Thyroid gland (tissue), 4 donors: ENCODE measurements around the gene FAM118A. TPM values are rescaled to one million over a fixed set of nuclear protein-coding genes. Genes with fewer than 3 reads are reported as not detected.
"Not testable (repeated sequence)": the region's sequence is repeated elsewhere in the genome, so short reads cannot be mapped to it uniquely, and the experiment has no call there.

ENCODE experiments used
- DNase-seq, 2 donors: peaks; one replicate each; pipeline ENCODE4 v3.0.0-alpha.2; 2019
- H3K27ac ChIP-seq, 3 donors: fragments of 200-600 bp; sonication (generic); 1 replicate in 2 of 3; 2 replicates in 1 of 3; pipeline ENCODE4 v1.5.1; 2016 to 2019; ENCODE audit warnings: mild to moderate bottlenecking in 1 of 3, moderate library complexity in 1 of 3
- H3K27me3 ChIP-seq: fragments of 200-600 bp; sonication (generic); one replicate; pipeline ENCODE4 v1.5.1; 2019
- H3K36me3 ChIP-seq, 2 donors: fragments of 200-600 bp; sonication (generic); one replicate each; pipeline ENCODE4 v1.5.1; 2016 to 2019
- H3K4me1 ChIP-seq, 2 donors: fragments of 200-600 bp; sonication (generic); one replicate each; pipeline ENCODE4 v1.5.1; 2017 to 2019
- H3K4me3 ChIP-seq, 3 donors: fragments of 200-600 bp; sonication (generic); replicated peaks in 1 of 3; 1 replicate in 2 of 3; 2 replicates in 1 of 3; pipeline ENCODE4 v1.5.1; 2016; ENCODE audit warnings: mild to moderate bottlenecking in 1 of 3
- H3K9me3 ChIP-seq: fragments of 200-600 bp; sonication (generic); one replicate; pipeline ENCODE4 v1.5.1; 2017
- CTCF ChIP-seq, 6 experiments: fragments of 200-600 bp in 3 of 6; fragments of 450-650 bp in 3 of 6; sonication (generic) in 3 of 6; IDR thresholded peaks; one replicate each; pipeline ENCODE4 v1.5.1; 2016 to 2019; ENCODE audit warnings: antibody characterized with exemption in 6 of 6, mild to moderate bottlenecking in 2 of 6, inconsistent platforms in 1 of 6, moderate library complexity in 1 of 6
- POLR2A ChIP-seq, 2 donors: fragments of 450-650 bp; IDR thresholded peaks; one replicate each; pipeline ENCODE4 v1.6.1; 2017; ENCODE audit warnings: antibody characterized with exemption in 2 of 2, mild to moderate bottlenecking in 2 of 2, moderate library complexity in 1 of 2
- WGBS, 2 donors: methylation state at CpG; one replicate each; pipeline ENCODE4 v1.1.5; 2017; 5-methylcytosine and 5-hydroxymethylcytosine counted together
- intact Hi-C: fragments of 100-400 bp; cut with DNase I; formaldehyde crosslinking; loops from one replicate; pipeline ENCODE4 v1.15.1; 2023
- total RNA-seq, 4 donors: library from RNA; depleted of rRNA; stranded (reverse); fragments of >200 nt; gene quantifications; one replicate each; pipeline ENCODE4 v1.2.3, GENCODE V29; 2016

The FAM118A gene
- total RNA-seq, 4 donors from 2014 or later: 15.7 to 104 (median 75.3) TPM

DNA sequence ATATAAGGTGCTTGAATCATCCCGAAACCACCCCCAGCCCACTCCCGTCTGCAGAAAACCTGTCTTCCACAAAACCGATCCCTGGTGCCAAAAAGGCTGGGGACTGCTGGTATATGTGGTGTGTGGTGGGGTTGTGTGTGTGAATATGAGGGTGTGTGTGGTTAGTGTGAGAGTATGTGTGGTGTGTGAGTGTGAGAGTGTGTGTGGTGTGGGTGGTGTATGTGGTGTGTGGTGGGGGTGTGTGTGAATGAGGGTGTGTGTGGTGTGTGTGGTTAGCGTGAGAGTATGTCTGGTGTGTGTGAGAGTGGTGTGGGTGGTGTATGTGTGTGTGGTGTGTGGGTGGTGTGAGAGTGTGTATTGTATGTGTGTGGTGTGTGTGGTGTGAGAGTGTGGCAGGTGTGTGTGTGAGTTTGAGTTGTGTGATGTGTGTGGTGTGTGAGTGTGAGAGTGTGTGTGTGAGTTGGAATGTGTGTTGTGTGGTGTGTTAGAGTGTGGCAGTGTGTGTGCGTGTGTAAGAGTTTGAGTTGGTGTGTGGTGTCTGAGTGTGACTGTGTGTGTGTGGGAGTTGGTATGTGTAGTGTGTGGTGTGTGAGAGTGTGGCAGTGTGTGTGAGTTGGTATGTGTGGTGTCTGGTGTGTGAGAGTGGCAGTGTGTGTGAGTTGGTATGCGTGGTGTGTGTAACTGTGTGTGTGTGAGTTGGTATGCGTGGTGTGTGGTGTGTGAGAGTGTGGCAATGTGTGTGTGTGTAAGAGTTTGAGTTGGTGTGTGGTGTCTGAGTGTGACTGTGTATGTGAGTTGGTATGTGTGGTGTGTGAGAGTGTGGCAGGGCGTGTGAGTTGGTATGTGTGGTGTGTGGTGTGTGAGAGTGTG is 18.4 kb upstream of the FAM118A start:
- Histone ChIP-seq H3K27me3 (no peaks in the 10 kb centered on the region), H3K4me3 (no peak overlapping the region), H3K4me1 (peaks cover 0 to 5% of the 10 kb centered on the region in 2 donors), H3K27ac (no peak overlapping the region), H3K9me3 (no peaks in the 10 kb centered on the region), H3K36me3 (no peaks in the 10 kb centered on the region)
- 83 to 85% methylated on average over 8 of the region's 8 CpGs for WGBS, 2 donors
- no peak for DNase-seq
- TF ChIP-seq CTCF (IDR thresholded peaks at IDR 0.05) (no peak), POLR2A (IDR thresholded peaks at IDR 0.05) (no peak)
- intact Hi-C loops: no loop called here

- Histone ChIP-seq H3K36me3 (no peaks in the 10 kb centered on the region), H3K27ac (no peak overlapping the region), H3K4me1 (peaks cover 0 to 5% of the 10 kb centered on the region in 2 donors), H3K9me3 (no peaks in the 10 kb centered on the region), H3K4me3 (no peak overlapping the region), H3K27me3 (no peaks in the 10 kb centered on the region)
- 79 to 82% methylated on average over 8 to 9 of the region's 9 CpGs for WGBS, 2 donors
- intact Hi-C loops: no loop called here
- DNase-seq: no peak
- TF ChIP-seq CTCF (IDR thresholded peaks at IDR 0.05) (no peak), POLR2A (IDR thresholded peaks at IDR 0.05) (no peak)
Measured at GRCh38 chr22:45291931-45292290, 17.8 kb upstream of the FAM118A start.

DNA sequence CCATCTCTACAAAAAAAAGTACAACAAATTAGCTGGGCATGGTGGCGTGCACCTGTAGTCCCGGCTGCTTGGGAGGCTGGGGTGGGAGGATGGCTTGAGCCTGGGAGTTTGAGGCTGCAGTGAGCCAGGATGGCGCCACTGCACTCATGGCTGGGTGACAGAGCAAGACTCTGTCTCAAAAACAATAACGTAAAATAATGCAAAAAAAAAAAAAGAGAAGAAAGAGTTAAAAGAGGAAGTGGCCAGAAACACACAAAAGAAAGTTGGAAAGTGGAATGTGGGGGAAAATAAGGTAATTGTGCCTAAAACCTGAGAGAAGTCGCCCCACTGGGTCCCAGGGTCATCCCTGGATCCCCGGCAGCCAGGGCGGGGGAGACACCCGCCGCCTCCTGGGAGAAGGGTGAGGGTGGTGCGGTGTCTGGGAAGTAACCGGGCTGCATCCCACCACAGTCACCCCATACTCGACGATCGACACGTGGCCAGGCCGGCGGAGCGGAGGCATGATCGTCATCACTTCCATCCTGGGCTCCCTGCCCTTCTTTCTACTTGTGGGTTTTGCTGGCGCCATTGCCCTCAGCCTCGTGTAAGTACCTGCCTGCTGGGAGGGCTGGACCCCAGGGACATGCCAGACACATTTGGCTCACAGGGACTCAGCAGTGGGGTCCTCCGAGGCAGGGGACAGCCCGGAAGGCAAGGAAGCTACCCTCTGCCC is 16.8 kb upstream of the FAM118A start:
- TF ChIP-seq CTCF (IDR thresholded peaks at IDR 0.05) (no peak), POLR2A (IDR thresholded peaks at IDR 0.05) (no peak)
- DNase-seq: no peak
- no peaks in the 10 kb centered on the region for H3K9me3 ChIP-seq
- intact Hi-C loops: no loop called here
- peaks cover 0 to 5% of the 10 kb centered on the region in 2 donors for H3K4me1 ChIP-seq
- no peak overlapping the region for H3K4me3 ChIP-seq
- no peak overlapping the region for H3K27ac ChIP-seq
- H3K36me3 ChIP-seq: no peaks in the 10 kb centered on the region
- 57 to 66% methylated on average over 21 to 23 of the region's 23 CpGs for WGBS, 2 donors
- no peaks in the 10 kb centered on the region for H3K27me3 ChIP-seq

DNA sequence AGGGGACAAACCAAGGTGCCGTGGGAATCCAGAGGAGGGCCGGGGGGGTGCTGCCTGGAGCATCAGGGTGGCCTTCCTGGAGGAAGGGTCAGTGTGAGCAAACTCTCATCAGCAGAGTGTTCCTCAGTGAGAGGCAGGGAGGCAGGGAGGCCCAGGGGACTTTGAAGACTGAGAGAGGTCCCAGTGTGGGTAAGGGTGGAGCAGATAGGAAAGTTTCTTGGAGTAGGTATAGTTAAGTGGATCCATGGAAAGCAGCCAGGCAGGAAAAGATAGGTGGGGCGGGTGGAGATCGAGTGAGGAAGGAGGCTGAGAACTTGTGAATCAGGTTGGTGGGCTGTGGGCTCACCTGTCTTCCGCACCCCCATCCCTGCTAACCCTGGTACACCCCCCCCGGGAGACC is 15.7 kb upstream of the FAM118A start:
- H3K36me3 ChIP-seq: no peaks in the 10 kb centered on the region
- no peak for DNase-seq
- H3K27me3 ChIP-seq: no peaks in the 10 kb centered on the region
- H3K4me3 ChIP-seq: no peak overlapping the region
- no peaks in the 10 kb centered on the region for H3K9me3 ChIP-seq
- intact Hi-C loops: no loop called here
- peaks cover 0 to 5% of the 10 kb centered on the region in 2 donors for H3K4me1 ChIP-seq
- TF ChIP-seq CTCF (IDR thresholded peaks at IDR 0.05): no peak
- no peak for TF ChIP-seq POLR2A (IDR thresholded peaks at IDR 0.05)
- H3K27ac ChIP-seq: no peak overlapping the region
- 60 to 64% methylated on average over 4 to 6 of the region's 6 CpGs for WGBS, 2 donors

DNA sequence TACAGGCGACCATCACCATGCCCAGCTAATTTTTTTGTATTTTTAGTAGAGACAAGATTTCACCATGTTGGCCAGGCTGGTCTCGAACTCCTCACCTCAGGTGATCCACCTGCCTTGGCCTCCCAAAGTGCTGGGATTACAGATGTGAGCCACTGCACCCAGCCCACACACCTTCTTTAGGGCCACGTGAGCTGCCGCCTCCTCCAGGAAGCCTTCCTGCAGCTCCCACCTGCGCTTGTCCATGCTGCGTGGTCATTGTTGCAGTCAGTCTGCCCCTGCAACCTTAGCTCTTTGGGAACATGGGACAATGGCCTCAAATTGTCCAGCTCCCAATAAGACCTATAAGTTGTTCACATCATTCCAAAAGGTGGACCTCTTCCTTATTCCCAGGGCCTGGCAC is 14.7 kb upstream of the FAM118A start:
- intact Hi-C loops: not testable (repeated sequence)

More for the DNA sequence above, 14.7 kb upstream of the FAM118A start:
- H3K27me3 ChIP-seq, H3K27ac ChIP-seq, DNase-seq, H3K36me3 ChIP-seq, H3K9me3 ChIP-seq, H3K4me1 ChIP-seq, H3K4me3 ChIP-seq: not testable (repeated sequence)
- WGBS, 2 donors: 92% methylated on average over 6 of the region's 6 CpGs
